Hematopoietic multipotent progenitor cell treated with erythropoietin and hydrocortisone succinate and interleukin-3 and kit ligand, for 6 days (in vitro differentiated cells): Measurements from ENCODE around the gene ZNF574.
A peak's percentile ranks its signal among the peaks of the same experiment; 100 is the strongest.
"Not testable (repeated sequence)": the region's sequence is repeated elsewhere in the genome, so short reads cannot be mapped to it uniquely, and the experiment has no call there.

Experiments used
- DNase-seq: peaks from one replicate; pipeline ENCODE4 v3.0.0-alpha.2; 2015

ZNF574 gene

GRCh38 chr19:42075616-42076379, at the start of gene ZNF574:
Gene ZNF574, plus strand, starts transcription at chr19:42076166. Its CDS starts 2,441 bp downstream, at chr19:42078607.
- DNase-seq, result peak; percentile 100

- DNase-seq, result peak; percentile 33
Measured at GRCh38 chr19:42028304-42029216, 47.4 kb upstream of the ZNF574 start.

- DNase-seq, result no peak
Measured at GRCh38 chr19:42030645-42031440, 45.1 kb upstream of the ZNF574 start.

GRCh38 chr19:42032431-42032830, 43.5 kb upstream of the ZNF574 start:
- no peak for DNase-seq

- no peak for DNase-seq
Measured at GRCh38 chr19:42033413-42033812, 42.6 kb upstream of the ZNF574 start.

- DNase-seq, result peak; percentile 83
Measured at GRCh38 chr19:42034640-42035391, 41.1 kb upstream of the ZNF574 start.

GRCh38 chr19:42037649-42038048, 38.3 kb upstream of the ZNF574 start:
- no peak for DNase-seq

- no peak for DNase-seq
Measured at GRCh38 chr19:42038666-42039065, 37.3 kb upstream of the ZNF574 start.

- DNase-seq, result no peak
Measured at GRCh38 chr19:42040031-42040430, 35.9 kb upstream of the ZNF574 start.

GRCh38 chr19:42040491-42040890, 35.5 kb upstream of the ZNF574 start:
- DNase-seq, result not testable (repeated sequence)

- no peak for DNase-seq
Measured at GRCh38 chr19:42042455-42043170, 33.4 kb upstream of the ZNF574 start.

- no peak for DNase-seq
Measured at GRCh38 chr19:42045575-42045974, 30.4 kb upstream of the ZNF574 start.

- DNase-seq, result no peak
Measured at GRCh38 chr19:42048992-42049391, 27.0 kb upstream of the ZNF574 start.

- DNase-seq, result no peak
Measured at GRCh38 chr19:42051166-42052115, 24.5 kb upstream of the ZNF574 start.

GRCh38 chr19:42052241-42052863, 23.6 kb upstream of the ZNF574 start:
- DNase-seq, result no peak

GRCh38 chr19:42053037-42053935, 22.7 kb upstream of the ZNF574 start:
- no peak for DNase-seq

GRCh38 chr19:42054205-42054604, 21.8 kb upstream of the ZNF574 start:
- no peak for DNase-seq

- no peak for DNase-seq
Measured at GRCh38 chr19:42057846-42058245, 18.1 kb upstream of the ZNF574 start.

- DNase-seq, result no peak
Measured at GRCh38 chr19:42059196-42059595, 16.8 kb upstream of the ZNF574 start.
